ENCODE measurements around the gene RRP36.
A peak's percentile ranks its signal among the peaks of the same experiment; 100 is the strongest.

Gene RRP36

DNA sequence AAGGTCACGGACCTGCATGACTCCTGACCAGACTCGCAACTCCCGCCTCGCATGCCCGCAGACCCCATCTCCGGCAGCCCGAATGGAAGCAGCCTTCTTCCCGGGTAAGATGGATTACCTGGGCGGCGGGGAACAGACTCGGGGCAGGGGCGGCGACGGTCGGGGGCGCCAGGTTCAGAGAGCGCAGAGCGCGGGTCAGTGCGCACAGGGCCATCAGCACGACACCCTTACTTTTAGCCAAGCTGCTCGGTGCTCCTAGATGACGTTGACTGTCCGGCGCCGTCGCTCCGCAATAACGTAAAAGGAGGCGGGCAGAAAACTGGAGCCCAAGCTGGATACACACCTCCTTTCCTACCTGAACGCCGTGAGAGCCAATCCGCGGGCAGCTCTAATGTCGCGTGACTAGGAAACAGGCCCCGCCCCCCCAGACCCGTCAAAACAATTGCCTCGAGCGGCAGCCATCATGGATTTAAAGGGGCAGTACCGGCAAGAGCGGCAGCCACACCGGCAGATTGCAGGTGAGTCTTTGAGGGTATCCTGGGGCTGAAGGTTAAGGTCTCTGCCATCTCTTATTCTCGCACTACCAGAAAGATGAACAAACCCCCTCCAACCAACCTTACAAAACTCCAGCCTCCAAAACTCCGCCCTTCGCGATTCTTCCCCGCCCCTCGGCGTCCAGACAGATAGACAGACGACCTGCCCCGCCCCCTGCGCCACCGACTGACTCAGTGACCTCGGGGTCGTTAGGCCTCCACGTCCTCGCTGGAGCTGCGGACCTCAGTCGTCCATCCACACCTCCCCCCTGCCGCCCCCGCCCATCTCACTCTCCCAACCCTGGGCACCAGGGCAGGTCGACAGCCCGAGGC is 38.0 kb downstream of the RRP36 start, which contains the start of the genes KLC4 and MRPL2:
Gene KLC4, plus strand, starts transcription at position 464 of the 866 bp plus-strand sequence. CDS start 1,705 bp downstream, outside the sequence.
Gene MRPL2, minus strand, starts transcription at position 267 of the 866 bp plus-strand sequence. Its CDS starts 53 bp downstream, at position 214.
- peak; percentile 98 for DNase-seq (ENCODE audit: low spot score)
- H3K14ac ChIP-seq (ENCODE audit: low read length) = no peak within 1 kb of the TSS
- no CpG with 5 or more reads among the region's 64 CpGs for WGBS, 2 donors (ENCODE audit: extremely low coverage in 2 of 2, insufficient read length in 2 of 2, insufficient replicate concordance in 1 of 2)
- peak within 1 kb of the TSS; percentile 62 for H3K27ac ChIP-seq (replicated peaks; ENCODE audit: low read length)
- H3K23ac ChIP-seq (ENCODE audit: low read depth, low read length, poor library complexity) = peak within 1 kb of the TSS; percentile 95
- H3K4ac ChIP-seq (ENCODE audit: low read length) = no peak within 1 kb of the TSS
- H4K8ac ChIP-seq (ENCODE audit: low read depth, low read length) = no peak within 1 kb of the TSS
- peaks cover 8% of the 10 kb centered on the region for H3K79me1 ChIP-seq (ENCODE audit: low read depth, low read length)
- H2BK5ac ChIP-seq (ENCODE audit: low read length) = no peak within 1 kb of the TSS
- peak within 1 kb of the TSS; percentile 90 for H3K18ac ChIP-seq (ENCODE audit: low read length)
- peak within 1 kb of the TSS; percentile 84 for H3K4me2 ChIP-seq (ENCODE audit: insufficient read depth, low read length, poor library complexity, severe bottlenecking)
- no peaks in the 10 kb centered on the region for H3K27me3 ChIP-seq (ENCODE audit: control insufficient read depth in 3 of 3, insufficient read depth in 3 of 3, low read depth in 1 of 3, low read length in 3 of 3)
- peak within 1 kb of the TSS; percentile 88 for H2AFZ ChIP-seq (ENCODE audit: low read length)
- peak within 1 kb of the TSS; percentile 88 for H3K9ac ChIP-seq (ENCODE audit: low read depth, low read length, poor library complexity)
- peaks cover 6 to 11% of the 10 kb centered on the region in 2 donors for H3K4me1 ChIP-seq (ENCODE audit: control insufficient read depth in 2 of 2, insufficient read depth in 1 of 2, low read depth in 1 of 2, low read length in 2 of 2)
- no peak within 1 kb of the TSS for H4K91ac ChIP-seq (ENCODE audit: low read depth, low read length, poor library complexity)
- no peak within 1 kb of the TSS for H2AK5ac ChIP-seq (ENCODE audit: low read depth, low read length)
- peak within 1 kb of the TSS; percentile 64 to 94 for H3K4me3 ChIP-seq (ENCODE audit: low read length in 2 of 2)
- no peak within 1 kb of the TSS for H2BK15ac ChIP-seq (ENCODE audit: low read length)
- H3K36me3 ChIP-seq (replicated peaks in 1 of 2; ENCODE audit: control insufficient read depth in 2 of 2, insufficient read depth in 2 of 2, low read length in 2 of 2) = peaks cover 7 to 27% of the 10 kb centered on the region in 2 donors
- H3K9me3 ChIP-seq (replicated peaks in 1 of 2; ENCODE audit: control insufficient read depth in 2 of 2, insufficient read depth in 1 of 2, low read depth in 1 of 2, low read length in 2 of 2) = no peaks in the 10 kb centered on the region
- H2BK120ac ChIP-seq (ENCODE audit: low read depth, low read length) = no peak within 1 kb of the TSS
- no peak within 1 kb of the TSS for H2BK12ac ChIP-seq (ENCODE audit: low read length)

DNA sequence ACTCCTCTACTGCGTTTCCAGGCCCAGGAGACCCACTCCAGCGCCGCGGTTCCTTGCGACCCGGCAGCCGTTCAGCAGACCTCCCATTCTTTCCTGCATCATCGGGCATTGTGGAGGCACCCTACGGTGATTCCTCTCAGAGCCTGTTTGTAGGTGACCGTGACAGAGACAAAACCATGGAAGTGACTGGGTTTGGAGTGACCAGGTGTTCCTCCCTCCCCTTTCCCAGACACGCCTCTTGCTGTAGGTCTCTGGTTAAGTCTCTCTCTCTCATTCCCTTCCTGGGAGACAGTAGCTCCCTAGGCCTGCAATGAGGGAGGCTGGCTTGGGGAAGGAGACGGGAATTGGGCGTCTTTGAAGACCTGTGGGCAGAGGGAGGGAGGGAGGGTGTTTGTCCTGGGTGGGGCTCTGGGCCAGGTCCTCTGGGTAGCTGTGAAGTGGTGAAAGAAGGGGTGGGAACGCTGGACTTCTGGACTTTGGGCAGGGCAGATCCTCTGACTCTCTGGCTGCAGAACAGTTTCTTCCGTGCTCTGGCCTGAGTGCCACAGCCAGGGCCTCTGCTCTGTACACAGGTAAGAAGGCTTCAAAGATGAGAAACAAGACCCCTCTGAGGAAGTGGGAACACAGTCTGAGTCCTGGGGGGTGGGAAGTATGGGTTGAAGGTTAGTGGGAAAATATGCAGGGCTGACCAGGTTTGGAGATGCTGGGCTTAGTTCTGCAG is 38.8 kb downstream of the RRP36 start:
- H3K27ac ChIP-seq (replicated peaks; ENCODE audit: low read length) = no peak overlapping the region
- peak overlapping the region; percentile 93 for H3K23ac ChIP-seq (ENCODE audit: low read depth, low read length, poor library complexity)
- H3K14ac ChIP-seq (ENCODE audit: low read length) = no peak overlapping the region
- no peak overlapping the region for H4K8ac ChIP-seq (ENCODE audit: low read depth, low read length)
- H2BK12ac ChIP-seq (ENCODE audit: low read length) = no peak overlapping the region
- peak overlapping the region; percentile 84 for H3K4me2 ChIP-seq (ENCODE audit: insufficient read depth, low read length, poor library complexity, severe bottlenecking)
- H2AFZ ChIP-seq (ENCODE audit: low read length) = peak overlapping the region; percentile 88
- H2BK5ac ChIP-seq (ENCODE audit: low read length) = no peak overlapping the region
- H3K36me3 ChIP-seq (replicated peaks in 1 of 2; ENCODE audit: control insufficient read depth in 2 of 2, insufficient read depth in 2 of 2, low read length in 2 of 2) = peaks cover 7 to 23% of the 10 kb centered on the region in 2 donors
- peaks cover 6 to 10% of the 10 kb centered on the region in 2 donors for H3K4me1 ChIP-seq (ENCODE audit: control insufficient read depth in 2 of 2, insufficient read depth in 1 of 2, low read depth in 1 of 2, low read length in 2 of 2)
- H3K9me3 ChIP-seq (replicated peaks in 1 of 2; ENCODE audit: control insufficient read depth in 2 of 2, insufficient read depth in 1 of 2, low read depth in 1 of 2, low read length in 2 of 2) = no peaks in the 10 kb centered on the region
- no peak overlapping the region for H4K91ac ChIP-seq (ENCODE audit: low read depth, low read length, poor library complexity)
- H3K27me3 ChIP-seq (ENCODE audit: control insufficient read depth in 3 of 3, insufficient read depth in 3 of 3, low read depth in 1 of 3, low read length in 3 of 3) = no peaks in the 10 kb centered on the region
- no CpG with 5 or more reads among the region's 15 CpGs for WGBS, 2 donors (ENCODE audit: extremely low coverage in 2 of 2, insufficient read length in 2 of 2, insufficient replicate concordance in 1 of 2)
- no peak overlapping the region for H2AK5ac ChIP-seq (ENCODE audit: low read depth, low read length)
- no peak for DNase-seq (ENCODE audit: low spot score)
- H2BK15ac ChIP-seq (ENCODE audit: low read length) = no peak overlapping the region
- H2BK120ac ChIP-seq (ENCODE audit: low read depth, low read length) = no peak overlapping the region
- no peak overlapping the region for H3K4ac ChIP-seq (ENCODE audit: low read length)
- H3K4me3 ChIP-seq (ENCODE audit: low read length in 2 of 2) = peak overlapping the region; percentile 64 to 89
- H3K9ac ChIP-seq (ENCODE audit: low read depth, low read length, poor library complexity) = peak overlapping the region; percentile 88
- H3K18ac ChIP-seq (ENCODE audit: low read length) = peak overlapping the region; percentile 90
- H3K79me1 ChIP-seq (ENCODE audit: low read depth, low read length) = peaks cover 8% of the 10 kb centered on the region

DNA sequence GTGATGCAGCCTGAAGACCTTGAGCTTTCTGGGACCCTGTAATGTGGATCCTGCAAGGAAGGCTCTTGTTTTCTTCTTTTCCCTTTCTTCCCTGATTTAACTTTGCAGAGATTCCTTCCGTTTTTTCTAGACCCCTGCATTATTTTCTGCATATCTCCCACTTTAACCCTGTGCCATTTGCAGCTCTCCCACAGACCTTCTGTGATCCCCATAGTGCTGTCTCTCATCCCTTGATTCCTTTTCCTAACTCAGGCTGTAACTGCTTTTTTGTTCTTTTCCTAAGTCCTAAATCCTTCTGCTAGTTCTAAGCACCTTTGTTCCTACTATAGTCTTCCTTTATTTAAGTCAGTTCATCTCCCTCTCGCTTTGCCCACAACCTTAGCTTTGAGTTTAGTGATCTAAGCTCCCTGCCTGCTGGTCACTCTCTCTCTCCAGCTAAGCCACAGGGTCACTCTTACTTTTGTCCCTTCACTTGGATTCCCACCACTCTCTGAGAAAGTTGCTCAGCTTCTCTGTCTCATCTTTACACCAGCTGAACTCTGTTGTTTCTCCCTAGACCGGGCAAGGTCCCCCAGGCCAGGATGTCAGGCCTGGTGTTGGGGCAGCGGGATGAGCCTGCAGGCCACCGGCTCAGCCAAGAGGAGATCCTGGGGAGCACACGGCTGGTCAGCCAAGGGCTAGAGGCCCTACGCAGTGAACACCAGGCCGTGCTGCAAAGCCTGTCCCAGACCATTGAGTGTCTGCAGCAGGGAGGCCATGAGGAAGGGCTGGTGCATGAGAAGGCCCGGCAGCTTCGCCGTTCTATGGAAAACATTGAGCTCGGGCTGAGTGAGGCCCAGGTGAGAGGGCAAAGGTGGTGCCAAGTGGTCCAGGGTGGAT is 39.6 kb downstream of the RRP36 start:
- WGBS, 2 donors (ENCODE audit: extremely low coverage in 2 of 2, insufficient read length in 2 of 2, insufficient replicate concordance in 1 of 2) = no CpG with 5 or more reads among the region's 12 CpGs
- H4K91ac ChIP-seq (ENCODE audit: low read depth, low read length, poor library complexity) = no peak overlapping the region

More for the DNA sequence above, 39.6 kb downstream of the RRP36 start:
- H3K79me1 ChIP-seq (ENCODE audit: low read depth, low read length) = peaks cover 8% of the 10 kb centered on the region
- H3K36me3 ChIP-seq (replicated peaks in 1 of 2; ENCODE audit: control insufficient read depth in 2 of 2, insufficient read depth in 2 of 2, low read length in 2 of 2) = peaks cover 1 to 23% of the 10 kb centered on the region in 2 donors
- no peak overlapping the region for H3K4me2 ChIP-seq (ENCODE audit: insufficient read depth, low read length, poor library complexity, severe bottlenecking)
- H2BK12ac ChIP-seq (ENCODE audit: low read length) = no peak overlapping the region
- H3K9me3 ChIP-seq (replicated peaks in 1 of 2; ENCODE audit: control insufficient read depth in 2 of 2, insufficient read depth in 1 of 2, low read depth in 1 of 2, low read length in 2 of 2) = no peaks in the 10 kb centered on the region
- H2BK5ac ChIP-seq (ENCODE audit: low read length) = no peak overlapping the region
- no peaks in the 10 kb centered on the region for H3K27me3 ChIP-seq (ENCODE audit: control insufficient read depth in 3 of 3, insufficient read depth in 3 of 3, low read depth in 1 of 3, low read length in 3 of 3)
- no peak overlapping the region for H4K8ac ChIP-seq (ENCODE audit: low read depth, low read length)
- no peak overlapping the region for H3K14ac ChIP-seq (ENCODE audit: low read length)
- H3K4ac ChIP-seq (ENCODE audit: low read length) = no peak overlapping the region
- H3K4me1 ChIP-seq (ENCODE audit: control insufficient read depth in 2 of 2, insufficient read depth in 1 of 2, low read depth in 1 of 2, low read length in 2 of 2) = peaks cover 6 to 10% of the 10 kb centered on the region in 2 donors
- no peak overlapping the region for H3K9ac ChIP-seq (ENCODE audit: low read depth, low read length, poor library complexity)
- peak overlapping the region; percentile 59 for H3K23ac ChIP-seq (ENCODE audit: low read depth, low read length, poor library complexity)
- H2BK120ac ChIP-seq (ENCODE audit: low read depth, low read length) = no peak overlapping the region
- H3K27ac ChIP-seq (replicated peaks; ENCODE audit: low read length) = no peak overlapping the region
- H3K4me3 ChIP-seq (ENCODE audit: low read length in 2 of 2) = peak overlapping the region in 1 of 2 donors; percentile 64
- H2AK5ac ChIP-seq (ENCODE audit: low read depth, low read length) = no peak overlapping the region
- no peak overlapping the region for H3K18ac ChIP-seq (ENCODE audit: low read length)
- DNase-seq (ENCODE audit: low spot score) = no peak
- H2BK15ac ChIP-seq (ENCODE audit: low read length) = no peak overlapping the region
- no peak overlapping the region for H2AFZ ChIP-seq (ENCODE audit: low read length)
